Transverse colon (tissue), 4 donors: ENCODE measurements around the gene DIPK2A.

Source experiments
- POLR2A ChIP-seq: fragments of 450-650 bp; IDR thresholded peaks from one replicate; pipeline ENCODE4 v1.6.1; 2016; ENCODE audit warnings: antibody characterized with exemption, mild to moderate bottlenecking, moderate library complexity
- POLR2AphosphoS5 ChIP-seq, 3 donors: sonication (generic); formaldehyde crosslinking; IDR thresholded peaks; one replicate each; pipeline ENCODE4 v1.6.1; 2016; ENCODE audit warnings: antibody characterized with exemption in 3 of 3
- TF ChIP-seq, protein P1 (sequence below), 5 experiments: fragments of 200-600 bp in 3 of 5; fragments of 450-650 bp in 2 of 5; sonication (generic) in 3 of 5; IDR thresholded peaks; 1 replicate in 2 of 5; 2 replicates in 3 of 5; pipeline ENCODE4 v1.5.1; 2016 to 2017; ENCODE audit warnings: antibody characterized with exemption in 5 of 5, inconsistent platforms in 3 of 5, mild to moderate bottlenecking in 2 of 5, moderate library complexity in 1 of 5

DNA sequence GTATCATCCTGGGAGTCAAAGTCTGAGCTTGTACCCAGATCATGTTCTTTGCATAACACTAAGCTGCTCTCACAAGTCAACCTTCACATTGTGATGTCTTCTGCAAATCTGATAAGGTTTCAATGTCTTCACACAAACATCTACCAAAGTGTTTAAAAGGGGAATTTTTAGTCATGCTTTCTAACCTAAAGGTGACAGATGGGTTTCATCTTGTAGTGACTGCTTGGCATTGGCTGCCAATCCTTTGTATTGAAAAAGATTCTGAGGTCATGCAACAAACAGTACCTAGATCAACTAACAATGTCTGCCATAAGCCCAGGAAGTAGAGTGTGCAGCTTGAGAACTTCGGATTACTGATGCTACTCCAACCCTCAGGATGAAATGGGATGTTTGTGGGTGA, 43.6 kb upstream of the DIPK2A start:
- TF ChIP-seq, protein P1, sequence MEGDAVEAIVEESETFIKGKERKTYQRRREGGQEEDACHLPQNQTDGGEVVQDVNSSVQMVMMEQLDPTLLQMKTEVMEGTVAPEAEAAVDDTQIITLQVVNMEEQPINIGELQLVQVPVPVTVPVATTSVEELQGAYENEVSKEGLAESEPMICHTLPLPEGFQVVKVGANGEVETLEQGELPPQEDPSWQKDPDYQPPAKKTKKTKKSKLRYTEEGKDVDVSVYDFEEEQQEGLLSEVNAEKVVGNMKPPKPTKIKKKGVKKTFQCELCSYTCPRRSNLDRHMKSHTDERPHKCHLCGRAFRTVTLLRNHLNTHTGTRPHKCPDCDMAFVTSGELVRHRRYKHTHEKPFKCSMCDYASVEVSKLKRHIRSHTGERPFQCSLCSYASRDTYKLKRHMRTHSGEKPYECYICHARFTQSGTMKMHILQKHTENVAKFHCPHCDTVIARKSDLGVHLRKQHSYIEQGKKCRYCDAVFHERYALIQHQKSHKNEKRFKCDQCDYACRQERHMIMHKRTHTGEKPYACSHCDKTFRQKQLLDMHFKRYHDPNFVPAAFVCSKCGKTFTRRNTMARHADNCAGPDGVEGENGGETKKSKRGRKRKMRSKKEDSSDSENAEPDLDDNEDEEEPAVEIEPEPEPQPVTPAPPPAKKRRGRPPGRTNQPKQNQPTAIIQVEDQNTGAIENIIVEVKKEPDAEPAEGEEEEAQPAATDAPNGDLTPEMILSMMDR (IDR thresholded peaks at IDR 0.05), result no peak
- TF ChIP-seq POLR2AphosphoS5 (IDR thresholded peaks at IDR 0.05), result no peak
- no peak for TF ChIP-seq POLR2A
